ENCODE data around the gene SYCP1.

DNA sequence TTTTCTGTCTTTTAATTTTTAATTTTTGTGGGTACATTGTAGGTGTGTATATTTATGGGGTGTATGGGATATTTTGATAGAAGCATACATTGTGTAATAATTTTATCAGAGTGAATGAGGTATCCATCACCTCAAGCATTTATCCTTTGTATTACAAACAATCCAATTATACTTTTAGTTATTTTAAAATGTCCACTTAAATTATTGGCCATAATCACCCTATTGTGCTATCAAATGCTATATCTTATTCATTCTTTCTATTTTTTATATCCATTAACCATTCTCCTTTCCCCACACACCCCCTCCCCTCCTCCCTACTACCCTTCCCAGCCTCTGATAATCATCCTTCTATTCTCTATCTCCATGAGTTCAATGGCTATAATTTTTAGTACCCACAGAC, 104.8 kb downstream of the SYCP1 start:
- TF ChIP-seq CTCF (IDR thresholded peaks at IDR 0.05) (no peak), EZH2 (IDR thresholded peaks at IDR 0.05; ENCODE audit: borderline replicate concordance, insufficient read depth, low read depth, low read length, poor library complexity, severe bottlenecking) (no peak)

All from B cell (primary cell).